Hepatocyte (in vitro differentiated cells): ENCODE measurements around the gene SLCO2A1.

Experiments
- EZH2 ChIP-seq: fragments of 200-600 bp; sonication (generic); IDR thresholded peaks from 2 replicates; pipeline ENCODE4 v1.6.1; 2016; ENCODE audit warnings: antibody characterized with exemption, mild to moderate bottlenecking, borderline replicate concordance
- TF ChIP-seq, protein P1 (sequence below): fragments of 200-600 bp; sonication (generic); IDR thresholded peaks from 2 replicates; pipeline ENCODE4 v1.5.1; 2016; ENCODE audit warnings: antibody characterized with exemption, mild to moderate bottlenecking; ENCODE audit not compliant: poor library complexity

GRCh38 chr3:134048278-134048996 is 18.7 kb upstream of the SLCO2A1 start:
- TF ChIP-seq, protein P1, sequence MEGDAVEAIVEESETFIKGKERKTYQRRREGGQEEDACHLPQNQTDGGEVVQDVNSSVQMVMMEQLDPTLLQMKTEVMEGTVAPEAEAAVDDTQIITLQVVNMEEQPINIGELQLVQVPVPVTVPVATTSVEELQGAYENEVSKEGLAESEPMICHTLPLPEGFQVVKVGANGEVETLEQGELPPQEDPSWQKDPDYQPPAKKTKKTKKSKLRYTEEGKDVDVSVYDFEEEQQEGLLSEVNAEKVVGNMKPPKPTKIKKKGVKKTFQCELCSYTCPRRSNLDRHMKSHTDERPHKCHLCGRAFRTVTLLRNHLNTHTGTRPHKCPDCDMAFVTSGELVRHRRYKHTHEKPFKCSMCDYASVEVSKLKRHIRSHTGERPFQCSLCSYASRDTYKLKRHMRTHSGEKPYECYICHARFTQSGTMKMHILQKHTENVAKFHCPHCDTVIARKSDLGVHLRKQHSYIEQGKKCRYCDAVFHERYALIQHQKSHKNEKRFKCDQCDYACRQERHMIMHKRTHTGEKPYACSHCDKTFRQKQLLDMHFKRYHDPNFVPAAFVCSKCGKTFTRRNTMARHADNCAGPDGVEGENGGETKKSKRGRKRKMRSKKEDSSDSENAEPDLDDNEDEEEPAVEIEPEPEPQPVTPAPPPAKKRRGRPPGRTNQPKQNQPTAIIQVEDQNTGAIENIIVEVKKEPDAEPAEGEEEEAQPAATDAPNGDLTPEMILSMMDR, result no peak
- no peak for TF ChIP-seq EZH2
